Fibroblast of the aortic adventitia (primary cell): ENCODE results near the gene PHKA1. TPM values are rescaled to one million over a fixed set of nuclear protein-coding genes. Genes with fewer than 3 reads are reported as not detected.
"Not testable (repeated sequence)": the region's sequence is repeated elsewhere in the genome, so short reads cannot be mapped to it uniquely, and the experiment has no call there.

ENCODE experiments used
- DNase-seq: peaks from one replicate; pipeline ENCODE4 v3.0.0-alpha.2; 2010; ENCODE audit warnings: low read depth
- H3K4me3 ChIP-seq: 2 replicates; pipeline ENCODE4 v1.5.1; 2011; ENCODE audit warnings: low read depth, mild to moderate bottlenecking, control low read depth, low read length, moderate library complexity
- CTCF ChIP-seq: IDR thresholded peaks from 2 replicates; pipeline ENCODE4 v1.5.1; 2011; ENCODE audit warnings: mild to moderate bottlenecking, low read length, control low read depth, inconsistent platforms; ENCODE audit not compliant: insufficient read depth
- total RNA-seq: library from RNA; depleted of rRNA; stranded (reverse); fragments of >200 nt; gene quantifications from 2 replicates; pipeline ENCODE4 v1.2.3, GENCODE V29; 2012; ENCODE audit warnings: low replicate concordance

Gene PHKA1
- total RNA-seq, 1 donor = 3.5 TPM

- no peak for TF ChIP-seq CTCF
- no peak overlapping the region for H3K4me3 ChIP-seq
- no peak for DNase-seq
These were observed 26.7 kb downstream of the PHKA1 start for GRCh38 chrX:72687396-72687795.

- no peak overlapping the region for H3K4me3 ChIP-seq
- DNase-seq = peak; percentile 0
- TF ChIP-seq CTCF = no peak
These were observed 28.2 kb downstream of the PHKA1 start for GRCh38 chrX:72685810-72686456.

- no peak for TF ChIP-seq CTCF
- H3K4me3 ChIP-seq = no peak overlapping the region
- no peak for DNase-seq
These were observed 29.1 kb downstream of the PHKA1 start for GRCh38 chrX:72685018-72685417.

- H3K4me3 ChIP-seq = no peak overlapping the region
- no peak for TF ChIP-seq CTCF
- DNase-seq = no peak
These were observed 30.5 kb downstream of the PHKA1 start for GRCh38 chrX:72683631-72684030.

GRCh38 chrX:72676465-72676864 is 37.6 kb downstream of the PHKA1 start:
- DNase-seq = no peak
- no peak overlapping the region for H3K4me3 ChIP-seq
- no peak for TF ChIP-seq CTCF

GRCh38 chrX:72673951-72674350 is 40.2 kb downstream of the PHKA1 start:
- not testable (repeated sequence) for DNase-seq

GRCh38 chrX:72669508-72669907 is 44.6 kb downstream of the PHKA1 start:
- not testable (repeated sequence) for DNase-seq, H3K4me3 ChIP-seq

More at GRCh38 chrX:72673951-72674350, 40.2 kb downstream of the PHKA1 start:
- H3K4me3 ChIP-seq = not testable (repeated sequence)

- DNase-seq = peak; percentile 36
- no peak for TF ChIP-seq CTCF
- H3K4me3 ChIP-seq = no peak overlapping the region
These were observed 47.7 kb downstream of the PHKA1 start for GRCh38 chrX:72666451-72666850.
